Activated naive CD4-positive, alpha-beta T cell treated with anti-CD3 and anti-CD28 coated beads, Interleukin-2, amount 50 U/mL, for 24 hours (primary cell): ENCODE results near the gene GMDS.

Experiments
- H3K27ac Mint-ChIP-seq: one replicate; pipeline ENCODE4 v1.8.0; 2021; ENCODE audit warnings: mild to moderate bottlenecking, mixed read lengths
- H3K27me3 Mint-ChIP-seq: one replicate; pipeline ENCODE4 v1.8.0; 2021; ENCODE audit warnings: mixed read lengths
- H3K36me3 Mint-ChIP-seq: one replicate; pipeline ENCODE4 v1.8.0; 2021; ENCODE audit warnings: mixed read lengths
- H3K4me1 Mint-ChIP-seq: one replicate; pipeline ENCODE4 v1.8.0; 2021; ENCODE audit warnings: mixed read lengths
- H3K4me3 Mint-ChIP-seq: one replicate; pipeline ENCODE4 v1.8.0; 2021; ENCODE audit warnings: mild to moderate bottlenecking, mixed read lengths
- H3K9me3 Mint-ChIP-seq: one replicate; pipeline ENCODE4 v1.8.0; 2021; ENCODE audit warnings: mixed read lengths

The GMDS gene

GRCh38 chr6:1729133-1729749, 516.2 kb downstream of the GMDS start:
- Mint-ChIP-seq H3K27me3 (no peaks in the 10 kb centered on the region), H3K36me3 (peaks cover 30% of the 10 kb centered on the region), H3K4me3 (no peak overlapping the region), H3K4me1 (no peaks in the 10 kb centered on the region), H3K27ac (peak overlapping the region; percentile 69), H3K9me3 (peaks cover 7% of the 10 kb centered on the region)

GRCh38 chr6:1726341-1726768, 519.0 kb downstream of the GMDS start:
- Mint-ChIP-seq H3K36me3 (peaks cover 32% of the 10 kb centered on the region), H3K9me3 (peaks cover 7% of the 10 kb centered on the region), H3K27ac (no peak overlapping the region), H3K27me3 (no peaks in the 10 kb centered on the region), H3K4me3 (no peak overlapping the region), H3K4me1 (no peaks in the 10 kb centered on the region)

GRCh38 chr6:1724616-1725015, 520.8 kb downstream of the GMDS start:
- no peak overlapping the region for H3K4me3 Mint-ChIP-seq
- H3K9me3 Mint-ChIP-seq: no peaks in the 10 kb centered on the region
- peaks cover 22% of the 10 kb centered on the region for H3K36me3 Mint-ChIP-seq
- H3K27me3 Mint-ChIP-seq: no peaks in the 10 kb centered on the region
- no peaks in the 10 kb centered on the region for H3K4me1 Mint-ChIP-seq
- H3K27ac Mint-ChIP-seq: no peak overlapping the region

GRCh38 chr6:1724124-1724523, 521.3 kb downstream of the GMDS start:
- no peaks in the 10 kb centered on the region for H3K4me1 Mint-ChIP-seq
- no peak overlapping the region for H3K27ac Mint-ChIP-seq
- no peaks in the 10 kb centered on the region for H3K27me3 Mint-ChIP-seq
- H3K9me3 Mint-ChIP-seq: no peaks in the 10 kb centered on the region
- H3K4me3 Mint-ChIP-seq: no peak overlapping the region
- H3K36me3 Mint-ChIP-seq: peaks cover 20% of the 10 kb centered on the region

- no peaks in the 10 kb centered on the region for H3K9me3 Mint-ChIP-seq
- no peaks in the 10 kb centered on the region for H3K4me1 Mint-ChIP-seq
- peaks cover 26% of the 10 kb centered on the region for H3K36me3 Mint-ChIP-seq
- H3K27me3 Mint-ChIP-seq: no peaks in the 10 kb centered on the region
- H3K27ac Mint-ChIP-seq: no peak overlapping the region
- H3K4me3 Mint-ChIP-seq: no peak overlapping the region
Observed at GRCh38 chr6:1722801-1723200, 522.6 kb downstream of the GMDS start.

GRCh38 chr6:1720620-1721322, 524.6 kb downstream of the GMDS start:
- Mint-ChIP-seq H3K4me1 (no peaks in the 10 kb centered on the region), H3K27me3 (no peaks in the 10 kb centered on the region), H3K36me3 (peaks cover 22% of the 10 kb centered on the region), H3K4me3 (no peak overlapping the region), H3K27ac (no peak overlapping the region), H3K9me3 (no peaks in the 10 kb centered on the region)

GRCh38 chr6:1719922-1720321, 525.5 kb downstream of the GMDS start:
- Mint-ChIP-seq H3K27me3 (no peaks in the 10 kb centered on the region), H3K4me1 (no peaks in the 10 kb centered on the region), H3K4me3 (no peak overlapping the region), H3K27ac (no peak overlapping the region), H3K9me3 (no peaks in the 10 kb centered on the region), H3K36me3 (peaks cover 16% of the 10 kb centered on the region)

- Mint-ChIP-seq H3K27ac (no peak overlapping the region), H3K4me3 (no peak overlapping the region), H3K9me3 (no peaks in the 10 kb centered on the region), H3K27me3 (no peaks in the 10 kb centered on the region), H3K36me3 (peaks cover 14% of the 10 kb centered on the region), H3K4me1 (no peaks in the 10 kb centered on the region)
Observed at GRCh38 chr6:1716868-1717267, 528.5 kb downstream of the GMDS start.

- H3K27ac Mint-ChIP-seq: no peak overlapping the region
- H3K9me3 Mint-ChIP-seq: no peaks in the 10 kb centered on the region
- H3K36me3 Mint-ChIP-seq: peaks cover 16% of the 10 kb centered on the region
- H3K27me3 Mint-ChIP-seq: no peaks in the 10 kb centered on the region
- no peak overlapping the region for H3K4me3 Mint-ChIP-seq
- no peaks in the 10 kb centered on the region for H3K4me1 Mint-ChIP-seq
Observed at GRCh38 chr6:1716396-1716795, 529.0 kb downstream of the GMDS start.

GRCh38 chr6:1715336-1715735, 530.1 kb downstream of the GMDS start:
- Mint-ChIP-seq H3K36me3 (peaks cover 16% of the 10 kb centered on the region), H3K4me1 (no peaks in the 10 kb centered on the region), H3K4me3 (no peak overlapping the region), H3K27me3 (no peaks in the 10 kb centered on the region), H3K27ac (no peak overlapping the region), H3K9me3 (no peaks in the 10 kb centered on the region)

GRCh38 chr6:1714654-1715053, 530.8 kb downstream of the GMDS start:
- Mint-ChIP-seq H3K9me3 (no peaks in the 10 kb centered on the region), H3K4me1 (no peaks in the 10 kb centered on the region), H3K4me3 (no peak overlapping the region), H3K27ac (no peak overlapping the region), H3K36me3 (peaks cover 16% of the 10 kb centered on the region), H3K27me3 (no peaks in the 10 kb centered on the region)

GRCh38 chr6:1713016-1713600, 532.3 kb downstream of the GMDS start:
- no peak overlapping the region for H3K4me3 Mint-ChIP-seq
- H3K27ac Mint-ChIP-seq: no peak overlapping the region
- H3K9me3 Mint-ChIP-seq: no peaks in the 10 kb centered on the region
- H3K36me3 Mint-ChIP-seq: peaks cover 11% of the 10 kb centered on the region
- H3K27me3 Mint-ChIP-seq: no peaks in the 10 kb centered on the region
- H3K4me1 Mint-ChIP-seq: no peaks in the 10 kb centered on the region

- Mint-ChIP-seq H3K4me1 (no peaks in the 10 kb centered on the region), H3K36me3 (peaks cover 9% of the 10 kb centered on the region), H3K27ac (no peak overlapping the region), H3K27me3 (no peaks in the 10 kb centered on the region), H3K4me3 (no peak overlapping the region), H3K9me3 (no peaks in the 10 kb centered on the region)
Observed at GRCh38 chr6:1712451-1712850, 533.0 kb downstream of the GMDS start.

- Mint-ChIP-seq H3K9me3 (no peaks in the 10 kb centered on the region), H3K27me3 (no peaks in the 10 kb centered on the region), H3K27ac (no peak overlapping the region), H3K4me3 (no peak overlapping the region), H3K4me1 (no peaks in the 10 kb centered on the region), H3K36me3 (peaks cover 9% of the 10 kb centered on the region)
Observed at GRCh38 chr6:1711136-1711535, 534.3 kb downstream of the GMDS start.

- no peak overlapping the region for H3K27ac Mint-ChIP-seq
- H3K4me3 Mint-ChIP-seq: no peak overlapping the region
- H3K36me3 Mint-ChIP-seq: peaks cover 7% of the 10 kb centered on the region
- H3K4me1 Mint-ChIP-seq: no peaks in the 10 kb centered on the region
- no peaks in the 10 kb centered on the region for H3K27me3 Mint-ChIP-seq
- no peaks in the 10 kb centered on the region for H3K9me3 Mint-ChIP-seq
Observed at GRCh38 chr6:1709234-1709641, 536.2 kb downstream of the GMDS start.

GRCh38 chr6:1708820-1709219, 536.6 kb downstream of the GMDS start:
- no peaks in the 10 kb centered on the region for H3K9me3 Mint-ChIP-seq

More at GRCh38 chr6:1708820-1709219, 536.6 kb downstream of the GMDS start:
- no peak overlapping the region for H3K27ac Mint-ChIP-seq
- no peak overlapping the region for H3K4me3 Mint-ChIP-seq
- H3K4me1 Mint-ChIP-seq: no peaks in the 10 kb centered on the region
- peaks cover 8% of the 10 kb centered on the region for H3K36me3 Mint-ChIP-seq
- H3K27me3 Mint-ChIP-seq: no peaks in the 10 kb centered on the region
